CD4-positive, alpha-beta T cell treated with Interleukin-15 for 4 hours (primary cell): Measurements from ENCODE around the gene MYBL2.
A peak's percentile ranks its signal among the peaks of the same experiment; 100 is the strongest.

Experiments
- DNase-seq: peaks from one replicate; pipeline ENCODE4 v3.0.0-alpha.2; 2020; ENCODE audit warnings: low spot score

MYBL2 gene

GRCh38 chr20:43682446-43682845 lies 15.5 kb downstream of the MYBL2 start:
- no peak for DNase-seq

- DNase-seq: no peak
Observed at GRCh38 chr20:43686820-43687219, 19.9 kb downstream of the MYBL2 start.

GRCh38 chr20:43689165-43689564 lies 22.3 kb downstream of the MYBL2 start:
- DNase-seq: no peak

GRCh38 chr20:43690943-43691598 lies 24.2 kb downstream of the MYBL2 start:
- no peak for DNase-seq

GRCh38 chr20:43691928-43692524 lies 25.1 kb downstream of the MYBL2 start:
- DNase-seq: peak; percentile 42

- no peak for DNase-seq
Observed at GRCh38 chr20:43694763-43695162, 27.8 kb downstream of the MYBL2 start.

GRCh38 chr20:43695571-43695970 lies 28.7 kb downstream of the MYBL2 start:
- no peak for DNase-seq

GRCh38 chr20:43699941-43700565 lies 33.1 kb downstream of the MYBL2 start:
- DNase-seq: no peak

- DNase-seq: no peak
Observed at GRCh38 chr20:43700627-43701026, 33.7 kb downstream of the MYBL2 start.

- DNase-seq: no peak
Observed at GRCh38 chr20:43702502-43702901, 35.6 kb downstream of the MYBL2 start.

- DNase-seq: no peak
Observed at GRCh38 chr20:43710370-43711044, 43.6 kb downstream of the MYBL2 start.

GRCh38 chr20:43711098-43711654 lies 44.3 kb downstream of the MYBL2 start:
- DNase-seq: no peak

GRCh38 chr20:43715044-43715443 lies 48.1 kb downstream of the MYBL2 start:
- DNase-seq: no peak

GRCh38 chr20:43715511-43715910 lies 48.6 kb downstream of the MYBL2 start:
- no peak for DNase-seq

- DNase-seq: no peak
Observed at GRCh38 chr20:43716123-43716522, 49.2 kb downstream of the MYBL2 start.

- DNase-seq: no peak
Observed at GRCh38 chr20:43716757-43717615, 50.1 kb downstream of the MYBL2 start.

- no peak for DNase-seq
Observed at GRCh38 chr20:43717616-43717995, 50.7 kb downstream of the MYBL2 start.

GRCh38 chr20:43720007-43720406 lies 53.1 kb downstream of the MYBL2 start:
- DNase-seq: no peak

- DNase-seq: no peak
Observed at GRCh38 chr20:43721097-43721428, 54.1 kb downstream of the MYBL2 start.

- no peak for DNase-seq
Observed at GRCh38 chr20:43721429-43722152, 54.7 kb downstream of the MYBL2 start.

- DNase-seq: peak; percentile 57
Observed at GRCh38 chr20:43722153-43722505, 55.2 kb downstream of the MYBL2 start.
